Cardiac ventricle fibroblast (primary cell): ENCODE measurements around the gene ZNF544. TPM values are rescaled to one million over a fixed set of nuclear protein-coding genes. Genes with fewer than 3 reads are reported as not detected.

Experiments used
- total RNA-seq: library from RNA; depleted of rRNA; stranded (reverse); fragments of >200 nt; gene quantifications from 2 replicates; pipeline ENCODE4 v1.2.3, GENCODE V29; 2015

Gene ZNF544
- total RNA-seq: 24.6 and 33.3 TPM in 2 replicates

DNA sequence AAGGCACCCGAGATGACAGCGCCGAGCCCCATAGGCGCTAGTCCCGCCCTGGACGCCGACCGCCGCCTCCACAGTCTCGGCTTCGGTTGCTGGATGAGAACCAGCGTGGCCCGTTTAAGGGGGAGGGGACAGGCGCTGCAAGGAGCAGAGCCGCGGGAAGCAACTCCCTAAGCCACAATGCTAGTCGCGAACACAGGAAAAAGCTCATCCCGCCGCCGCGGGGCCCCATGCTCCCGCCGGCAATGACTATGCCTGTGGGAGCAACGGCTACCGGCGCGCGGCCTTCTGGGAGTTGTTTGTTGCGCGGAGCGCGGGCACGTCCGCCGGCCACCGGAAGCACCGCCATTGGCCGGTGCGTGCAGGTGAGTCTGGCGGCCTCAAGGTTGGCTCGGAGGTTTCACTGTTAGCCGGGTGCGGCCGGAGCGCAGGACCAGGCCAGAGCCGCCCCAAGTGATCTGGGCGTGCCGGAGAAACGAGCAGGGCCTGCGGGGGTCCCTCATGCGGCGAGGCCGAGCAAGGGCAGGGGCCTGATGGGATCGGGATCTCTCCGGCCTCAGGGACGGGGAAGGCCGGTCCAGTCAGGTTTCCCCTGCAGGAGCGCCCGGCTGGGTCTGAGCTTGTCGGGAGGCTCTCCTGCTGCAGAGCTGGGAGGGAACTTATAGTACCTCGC lies at the start of gene ZNF544:
TSS of gene ZNF544 (plus strand) at position 330 of the 670 bp plus-strand sequence. CDS start 15,110 bp downstream, outside the sequence.

DNA sequence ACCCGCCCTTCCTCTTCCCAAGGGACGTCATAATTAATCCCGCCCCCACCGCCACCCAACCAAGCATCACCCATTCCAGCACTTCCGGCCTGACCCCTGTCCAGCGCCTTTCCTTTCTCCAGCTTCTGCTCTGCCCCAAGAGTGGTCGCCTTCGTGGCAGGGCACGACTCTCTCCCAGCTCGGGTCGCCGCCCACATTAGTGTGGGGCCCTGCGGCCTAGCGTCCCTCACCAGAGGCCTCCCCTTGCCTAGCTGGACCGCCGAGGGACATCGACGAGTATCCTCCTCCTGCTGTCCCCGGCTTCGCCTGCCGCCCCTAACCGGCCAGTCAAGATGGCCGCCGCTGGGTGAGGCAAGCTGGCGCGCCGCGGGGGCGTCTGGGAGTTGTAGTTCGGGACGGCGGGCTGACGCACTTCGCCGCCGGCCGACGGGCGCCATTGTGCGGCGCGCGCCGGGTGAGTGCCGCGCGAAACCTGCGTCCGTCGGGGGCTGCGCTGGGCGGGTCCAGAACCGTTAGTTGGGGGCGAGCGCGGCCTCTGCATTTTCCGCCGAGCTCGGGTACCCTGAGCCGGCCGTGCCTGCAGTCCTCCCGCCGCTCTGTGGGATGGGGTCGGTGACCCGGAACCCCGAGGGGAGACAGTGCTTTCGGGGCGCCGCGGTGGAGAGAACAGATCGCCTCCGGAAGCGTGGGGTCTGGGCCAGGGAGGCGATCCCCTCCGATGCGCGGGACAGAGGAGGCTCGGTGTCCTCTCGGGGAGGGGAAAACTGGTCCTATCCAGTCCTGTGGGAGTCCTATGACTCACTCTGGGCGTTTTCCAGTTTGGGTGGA lies 45.5 kb upstream of the ZNF544 start, which contains the start of gene ZNF274:
TSS of gene ZNF274 (plus strand) at position 73 of the 828 bp plus-strand sequence. CDS start 905 bp downstream, outside the sequence.

DNA sequence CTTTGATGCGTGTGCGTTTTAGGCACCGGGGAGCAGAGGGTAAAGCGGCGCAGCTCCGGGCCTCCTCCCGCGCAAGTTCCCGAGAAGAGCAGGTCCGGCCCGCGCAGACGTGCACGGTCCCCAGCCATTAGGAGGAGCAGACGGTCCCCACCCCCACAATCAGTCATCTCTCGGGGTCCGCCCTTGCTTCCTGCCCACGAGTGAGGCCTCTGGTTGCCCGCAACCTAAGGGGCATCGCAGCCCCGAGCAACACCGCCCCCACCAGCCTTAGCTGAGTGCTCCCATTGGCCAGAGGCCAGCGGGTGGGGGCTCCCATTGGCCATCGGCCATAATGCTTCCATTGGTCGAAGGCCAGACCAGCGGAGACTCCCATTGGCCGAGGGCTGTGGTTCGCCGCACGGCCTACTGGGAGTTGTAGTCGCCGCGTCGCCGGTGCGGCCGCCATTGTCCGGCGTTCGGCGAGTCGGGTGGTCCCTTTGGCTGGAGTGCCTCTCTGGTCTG lies 49.9 kb downstream of the ZNF544 start, which contains the start of gene ZNF8:
TSS of gene ZNF8 (plus strand) at position 415 of the 501 bp plus-strand sequence. CDS start 127 bp downstream, outside the sequence.

DNA sequence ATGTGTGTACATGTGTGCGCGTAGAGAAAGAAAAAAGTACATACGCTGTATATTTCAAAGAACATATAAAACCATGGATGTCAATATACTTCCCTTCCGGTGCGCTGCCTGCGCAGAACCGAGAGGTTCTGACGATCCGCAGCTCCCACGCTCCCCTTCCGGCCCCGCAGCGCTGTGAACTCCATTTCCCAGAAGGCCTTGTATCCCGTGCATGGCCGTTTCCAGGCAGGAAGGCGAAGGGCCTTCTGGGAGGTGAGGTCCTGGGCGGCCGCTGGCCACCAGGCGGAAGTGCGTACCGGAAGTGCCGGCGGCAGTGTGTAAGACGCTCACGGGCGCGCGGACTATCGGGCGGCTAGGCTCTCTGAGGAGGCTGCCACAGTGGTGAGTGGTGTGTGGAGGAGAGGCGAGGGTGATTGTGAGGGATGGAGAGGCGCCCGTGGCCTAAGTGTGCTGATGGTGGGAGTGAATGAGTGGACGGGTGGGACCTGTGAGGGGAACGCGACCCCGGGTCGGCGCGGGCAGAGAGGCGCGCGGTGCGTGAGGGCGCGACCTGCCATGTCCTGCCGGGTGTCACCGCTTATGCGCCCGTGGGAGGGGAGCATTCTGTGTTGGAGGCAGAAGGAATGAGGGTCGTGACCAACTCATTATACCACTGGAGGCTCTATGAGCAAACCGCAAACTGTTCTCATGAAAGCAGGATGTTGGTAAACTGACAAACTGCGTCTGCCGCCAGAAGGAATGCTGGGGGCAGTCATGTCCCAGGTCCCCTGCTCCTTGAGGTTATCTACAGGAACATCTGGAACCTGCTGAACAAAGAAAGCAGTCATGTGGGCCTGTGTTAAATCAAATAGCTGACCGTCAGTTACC lies 76.6 kb downstream of the ZNF544 start, which contains the start of gene ERVK3-1:
TSS of gene ERVK3-1 (plus strand) at position 313 of the 867 bp plus-strand sequence. CDS start 6,792 bp downstream, outside the sequence.

Other genes with a start within 250 kb of the ZNF544 start
- 13.3 and 16.1 TPM in 2 replicates for gene ZNF606, start 226.1 kb upstream of the ZNF544 start, total RNA-seq
- not detected in 2 replicates for gene ZSCAN1, start 194.9 kb upstream of the ZNF544 start, total RNA-seq
- 3.9 and 5.3 TPM in 2 replicates for gene ZNF135, start 169.6 kb upstream of the ZNF544 start, total RNA-seq
- 49.3 and 52.7 TPM in 2 replicates for gene ZSCAN18, start 130.7 kb upstream of the ZNF544 start, total RNA-seq
- gene ZNF329, start 78.1 kb upstream of the ZNF544 start, total RNA-seq: 7.2 and 7.8 TPM in 2 replicates
- gene ZNF274, start 45.9 kb upstream of the ZNF544 start, total RNA-seq: 18.0 and 21.7 TPM in 2 replicates
- gene ZNF8, start 50.0 kb downstream of the ZNF544 start, total RNA-seq: 6.2 and 6.9 TPM in 2 replicates
- gene ERVK3-1, start 76.5 kb downstream of the ZNF544 start, total RNA-seq: 21.8 and 35.2 TPM in 2 replicates
- 2.4 and 2.8 TPM in 2 replicates for gene ZSCAN22, start 98.1 kb downstream of the ZNF544 start, total RNA-seq
- gene A1BG, start 124.6 kb downstream of the ZNF544 start, total RNA-seq: 24.8 and 61.8 TPM in 2 replicates
- 0.12 and 0.29 TPM in 2 replicates for gene ZNF497, start 133.8 kb downstream of the ZNF544 start, total RNA-seq
- 3.8 and 4.8 TPM in 2 replicates for gene ZNF837, start 152.1 kb downstream of the ZNF544 start, total RNA-seq
- gene RPS5, start 158.4 kb downstream of the ZNF544 start, total RNA-seq: 1,797 and 1,853 TPM in 2 replicates
- not detected in 2 replicates for gene RNF225, start 166.7 kb downstream of the ZNF544 start, total RNA-seq
- 12.7 and 16.5 TPM in 2 replicates for gene ZNF584, start 179.7 kb downstream of the ZNF544 start, total RNA-seq
- gene ZNF132, start 211.2 kb downstream of the ZNF544 start, total RNA-seq: 6.4 and 7.1 TPM in 2 replicates
- gene ZNF324B, start 222.7 kb downstream of the ZNF544 start, total RNA-seq: 7.5 and 7.6 TPM in 2 replicates
- gene ZNF324, start 238.2 kb downstream of the ZNF544 start, total RNA-seq: 10.7 and 12.1 TPM in 2 replicates
- 12.8 and 16.3 TPM in 2 replicates for gene ZNF446, start 247.4 kb downstream of the ZNF544 start, total RNA-seq